ENCODE measurements around the gene FILIP1L. TPM values are rescaled to one million over a fixed set of nuclear protein-coding genes. Genes with fewer than 3 reads are reported as not detected.

FILIP1L gene
- total RNA-seq, 2 donors from 2014 or later, result 0.35 to 0.50 TPM

DNA sequence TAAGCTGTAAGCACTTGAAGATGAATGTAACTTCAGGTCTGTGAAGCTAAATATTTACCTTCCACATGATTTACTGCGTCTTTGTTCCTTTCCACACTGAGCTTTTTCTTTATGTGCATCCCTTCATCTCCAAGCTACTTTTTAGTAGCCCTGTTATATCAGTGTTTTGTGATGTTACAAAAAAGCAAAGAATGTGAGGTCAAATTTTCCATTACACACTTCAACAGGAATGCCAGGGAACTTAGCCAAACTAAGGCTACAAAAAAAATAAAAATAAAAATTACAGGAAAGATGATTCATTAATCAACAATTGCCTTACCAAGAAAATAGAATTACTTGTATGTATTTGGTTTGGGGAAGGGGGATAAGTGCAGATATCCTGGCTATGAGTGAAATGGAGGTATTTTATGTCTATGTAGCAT is 73.0 kb downstream of the FILIP1L start:
- ATAC-seq (replicated peaks), result no peak
- Mint-ChIP-seq H3K27me3 (no peaks in the 10 kb centered on the region), H3K36me3 (ENCODE audit: low read depth) (no peaks in the 10 kb centered on the region), H3K4me1 (no peaks in the 10 kb centered on the region), H3K4me3 (no peak overlapping the region), H3K9me3 (no peaks in the 10 kb centered on the region), H3K27ac (no peak overlapping the region)

DNA sequence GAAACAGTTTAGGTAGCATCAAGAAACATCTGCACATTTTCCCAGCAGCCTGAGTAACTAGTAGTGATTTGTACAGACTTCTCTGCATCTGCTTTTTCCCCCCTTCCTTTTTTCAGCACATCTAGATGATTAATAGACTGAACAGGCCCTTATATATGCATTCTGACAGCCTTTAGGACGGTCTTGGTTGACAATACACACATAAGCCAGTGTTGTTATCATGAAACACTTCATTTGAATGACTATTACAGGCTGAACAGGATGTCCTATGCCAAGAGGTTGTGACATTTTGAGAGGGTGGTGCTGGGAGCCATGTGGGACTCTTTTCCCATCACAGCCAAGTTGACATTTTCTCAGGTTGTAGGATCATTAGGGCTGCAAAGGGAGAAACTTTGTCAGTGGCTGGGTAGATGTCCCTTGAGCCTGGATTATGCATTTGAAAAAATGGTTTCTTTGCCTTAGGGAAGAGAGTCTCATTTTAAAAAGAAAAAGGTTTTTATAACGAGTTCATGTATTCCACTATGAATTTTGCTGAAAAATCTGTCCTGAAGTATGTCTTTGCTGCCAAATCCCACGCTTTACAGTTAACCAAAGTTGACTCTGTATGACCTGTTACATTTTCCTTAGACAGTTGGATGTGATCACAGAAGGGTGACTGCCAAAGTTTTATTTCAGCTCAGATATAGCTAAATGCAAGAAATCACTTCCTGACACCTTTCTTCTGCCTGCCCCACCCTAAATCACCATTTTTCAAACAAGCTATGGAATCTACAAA is 73.7 kb downstream of the FILIP1L start:
- H3K27me3 Mint-ChIP-seq, result no peaks in the 10 kb centered on the region
- H3K27ac Mint-ChIP-seq, result no peak overlapping the region
- no peaks in the 10 kb centered on the region for H3K4me1 Mint-ChIP-seq
- H3K4me3 Mint-ChIP-seq, result no peak overlapping the region
- H3K9me3 Mint-ChIP-seq, result no peaks in the 10 kb centered on the region
- ATAC-seq (replicated peaks), result no peak
- no peaks in the 10 kb centered on the region for H3K36me3 Mint-ChIP-seq (ENCODE audit: low read depth)

DNA sequence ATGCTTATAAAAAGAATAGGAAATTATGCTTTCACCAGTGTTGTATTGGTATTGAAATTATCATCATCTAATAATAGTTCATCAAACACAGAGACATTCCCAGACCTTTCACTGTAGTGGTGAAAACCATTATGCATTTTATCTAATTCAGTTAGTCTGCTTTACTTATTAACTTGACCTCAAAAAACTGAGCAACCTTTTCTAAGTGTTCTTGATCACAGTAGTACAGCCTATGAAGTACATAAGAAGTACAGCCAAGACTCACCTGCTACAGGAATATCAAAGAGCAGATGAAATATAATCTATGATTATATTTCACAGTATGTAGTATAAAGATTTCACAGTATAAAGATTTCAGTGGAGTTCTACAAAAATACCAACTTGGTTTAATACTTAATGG is 75.2 kb downstream of the FILIP1L start:
- no peak overlapping the region for H3K4me3 Mint-ChIP-seq
- no peak overlapping the region for H3K27ac Mint-ChIP-seq
- H3K27me3 Mint-ChIP-seq, result no peaks in the 10 kb centered on the region
- no peak for ATAC-seq (replicated peaks)
- no peaks in the 10 kb centered on the region for H3K36me3 Mint-ChIP-seq (ENCODE audit: low read depth)
- H3K9me3 Mint-ChIP-seq, result no peaks in the 10 kb centered on the region
- H3K4me1 Mint-ChIP-seq, result no peaks in the 10 kb centered on the region

DNA sequence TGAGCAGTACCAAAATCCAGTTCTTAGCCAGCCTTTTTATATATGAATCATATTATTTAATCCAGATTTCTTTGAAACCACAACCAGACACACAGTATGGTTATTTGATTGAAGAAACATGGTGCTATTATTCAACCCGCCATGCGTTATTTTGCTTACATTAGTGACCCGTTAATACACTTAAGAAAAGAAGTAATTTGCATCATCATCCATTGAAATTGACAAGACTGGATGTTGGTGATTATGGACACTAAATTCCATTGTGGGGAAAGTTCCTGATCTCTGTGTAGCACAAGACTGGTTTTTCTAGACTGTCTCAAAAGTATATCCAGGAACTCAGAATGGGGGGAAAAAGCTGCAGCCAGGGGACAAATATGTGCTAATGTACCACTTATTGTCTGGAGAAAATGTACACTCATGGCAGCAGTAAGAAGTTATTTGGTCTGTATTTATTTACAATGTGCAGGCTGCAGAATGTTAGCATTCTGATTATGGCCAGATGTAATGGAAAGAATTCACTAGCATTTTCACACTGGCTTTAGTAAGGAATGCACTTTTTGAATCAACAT is 80.3 kb downstream of the FILIP1L start:
- Mint-ChIP-seq H3K27me3 (no peaks in the 10 kb centered on the region), H3K36me3 (ENCODE audit: low read depth) (peaks cover 5% of the 10 kb centered on the region), H3K4me1 (peaks cover 3% of the 10 kb centered on the region), H3K27ac (no peak overlapping the region), H3K9me3 (no peaks in the 10 kb centered on the region), H3K4me3 (no peak overlapping the region)
- ATAC-seq (replicated peaks), result no peak

DNA sequence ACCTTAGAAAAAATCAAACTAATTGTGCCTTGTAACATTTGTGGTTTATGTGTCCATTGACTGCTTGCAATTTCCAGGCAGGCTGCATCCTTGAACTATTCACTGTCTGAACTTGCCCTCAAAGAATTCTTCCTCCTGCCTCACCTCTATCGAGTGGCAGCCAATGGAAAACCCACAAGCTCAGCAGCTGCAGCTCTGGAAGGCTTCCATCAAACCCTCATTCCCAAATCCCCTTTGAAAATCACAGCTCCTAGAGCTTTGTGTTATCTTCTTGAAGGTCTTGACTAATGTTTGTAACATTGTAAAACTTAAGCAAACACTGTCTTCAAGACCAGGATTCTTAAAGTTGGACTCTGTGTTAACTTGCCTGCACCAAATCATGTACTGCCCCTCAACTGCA is 81.1 kb downstream of the FILIP1L start:
- ATAC-seq (replicated peaks), result no peak
- no peak overlapping the region for H3K4me3 Mint-ChIP-seq
- H3K27me3 Mint-ChIP-seq, result no peaks in the 10 kb centered on the region
- no peaks in the 10 kb centered on the region for H3K9me3 Mint-ChIP-seq
- H3K27ac Mint-ChIP-seq, result no peak overlapping the region
- H3K4me1 Mint-ChIP-seq, result peaks cover 3% of the 10 kb centered on the region
- peaks cover 5% of the 10 kb centered on the region for H3K36me3 Mint-ChIP-seq (ENCODE audit: low read depth)

DNA sequence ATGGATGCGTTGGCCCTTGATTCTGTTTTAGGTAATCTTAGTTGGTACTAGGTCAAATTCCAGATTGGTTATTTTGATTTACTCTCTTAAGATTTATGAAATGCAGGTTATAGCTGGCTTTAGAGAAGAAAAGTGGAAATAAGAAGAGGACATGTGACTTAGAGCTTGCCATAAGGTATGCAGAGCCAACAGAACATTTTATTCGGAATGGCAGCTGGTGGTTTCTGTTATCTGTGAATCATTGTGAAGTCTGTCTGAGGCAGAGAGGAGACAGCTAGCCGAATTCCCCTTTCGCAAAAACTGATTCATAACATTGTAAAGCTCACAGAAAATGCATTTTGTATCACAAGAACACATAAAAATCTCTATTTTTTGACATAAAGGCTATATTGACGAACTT is 82.1 kb downstream of the FILIP1L start:
- Mint-ChIP-seq H3K27me3 (no peaks in the 10 kb centered on the region), H3K4me3 (no peak overlapping the region), H3K27ac (no peak overlapping the region), H3K4me1 (peaks cover 3% of the 10 kb centered on the region), H3K9me3 (no peaks in the 10 kb centered on the region), H3K36me3 (ENCODE audit: low read depth) (peaks cover 5% of the 10 kb centered on the region)
- no peak for ATAC-seq (replicated peaks)

DNA sequence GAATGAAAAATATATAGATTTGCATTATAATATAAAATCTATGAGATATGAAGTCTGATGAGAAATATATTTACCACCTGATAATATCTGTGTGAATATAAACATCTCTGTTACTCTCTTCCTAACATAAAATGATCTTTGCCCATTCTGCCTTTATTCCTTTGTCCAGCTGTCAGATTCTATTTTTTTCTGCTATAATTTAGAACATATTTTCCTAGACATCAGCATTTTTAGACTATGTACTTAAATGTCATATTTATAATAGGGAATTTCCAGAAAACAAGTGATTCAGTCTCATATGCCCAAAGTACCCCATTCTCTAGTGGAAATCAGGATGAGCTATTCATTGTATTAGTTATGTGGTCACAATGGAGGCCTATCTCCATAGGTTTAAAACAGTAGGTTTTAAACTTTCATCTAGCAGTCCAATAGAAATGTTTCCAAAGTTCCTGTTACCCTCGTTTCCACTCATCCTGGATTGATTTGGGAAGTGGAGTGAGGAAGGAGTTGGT is 83.3 kb downstream of the FILIP1L start:
- Mint-ChIP-seq H3K4me1 (peaks cover 3% of the 10 kb centered on the region), H3K4me3 (no peak overlapping the region), H3K36me3 (ENCODE audit: low read depth) (peaks cover 5% of the 10 kb centered on the region)

DNA sequence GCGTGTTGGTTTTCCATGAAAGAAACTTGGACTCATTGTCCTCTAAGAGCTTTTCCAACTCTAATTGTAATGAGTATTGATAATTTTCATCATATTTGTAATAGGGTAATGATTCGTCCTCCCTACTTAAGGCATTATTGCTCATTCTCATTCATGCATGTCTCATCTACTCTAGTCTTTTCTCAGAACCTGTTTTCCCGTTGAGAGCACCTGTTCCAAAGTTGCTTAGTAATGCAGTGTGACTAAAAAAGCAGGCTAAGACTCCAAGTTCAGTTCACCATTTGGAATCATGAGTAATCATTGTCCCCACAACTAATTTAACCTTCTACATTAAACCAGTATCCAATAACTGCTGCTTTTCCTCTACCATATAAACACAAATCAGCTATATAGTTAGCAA is 84.0 kb downstream of the FILIP1L start:
- ATAC-seq (replicated peaks), result peak; percentile 54
- Mint-ChIP-seq H3K9me3 (no peaks in the 10 kb centered on the region), H3K27me3 (no peaks in the 10 kb centered on the region), H3K4me3 (no peak overlapping the region), H3K4me1 (peaks cover 3% of the 10 kb centered on the region), H3K27ac (no peak overlapping the region), H3K36me3 (ENCODE audit: low read depth) (peaks cover 5% of the 10 kb centered on the region)

More for the DNA sequence above, 83.3 kb downstream of the FILIP1L start:
- no peak for ATAC-seq (replicated peaks)
- no peaks in the 10 kb centered on the region for H3K27me3 Mint-ChIP-seq
- H3K27ac Mint-ChIP-seq, result no peak overlapping the region
- no peaks in the 10 kb centered on the region for H3K9me3 Mint-ChIP-seq

DNA sequence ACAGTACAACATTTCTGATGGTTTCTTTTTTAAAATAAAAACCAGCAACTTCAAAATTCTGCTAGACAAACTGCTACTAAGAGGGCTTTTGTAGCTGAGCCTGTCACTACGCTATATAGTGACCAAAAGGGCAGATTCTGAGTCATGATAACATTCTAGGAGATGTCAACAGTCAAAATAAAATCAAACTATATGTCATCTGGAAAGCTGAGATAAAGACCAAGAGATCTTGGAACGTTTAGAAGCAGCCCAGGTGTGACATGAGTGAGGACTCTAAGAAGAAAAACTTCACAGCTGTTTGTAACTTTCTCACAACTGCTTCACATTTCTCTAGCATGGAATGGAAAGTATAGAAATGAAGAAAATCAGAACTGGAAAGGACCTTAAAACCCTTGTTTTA is 84.6 kb downstream of the FILIP1L start:
- H3K27ac Mint-ChIP-seq, result no peak overlapping the region
- H3K36me3 Mint-ChIP-seq (ENCODE audit: low read depth), result peaks cover 5% of the 10 kb centered on the region
- no peak overlapping the region for H3K4me3 Mint-ChIP-seq

DNA sequence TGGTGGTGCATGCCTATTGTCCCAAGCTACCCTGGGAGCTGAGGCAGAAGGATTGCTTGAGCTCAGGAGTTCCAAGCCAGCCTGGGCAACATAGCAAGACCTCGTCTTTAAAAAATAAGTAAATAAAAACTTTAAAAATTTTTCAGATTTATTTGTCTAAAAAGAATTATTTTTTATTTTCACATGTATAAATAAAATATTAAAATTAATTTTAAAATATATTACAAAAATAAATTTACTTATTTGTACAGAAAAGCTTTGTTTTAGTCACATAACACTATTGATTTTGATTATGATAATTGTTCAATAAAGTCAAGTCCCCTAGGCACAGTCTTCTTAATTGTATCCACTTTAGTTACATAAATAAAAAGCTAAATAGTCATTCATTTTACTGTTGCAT is 85.2 kb downstream of the FILIP1L start:
- Mint-ChIP-seq H3K27me3 (no peaks in the 10 kb centered on the region), H3K27ac (no peak overlapping the region), H3K4me3 (no peak overlapping the region), H3K9me3 (no peaks in the 10 kb centered on the region), H3K36me3 (ENCODE audit: low read depth) (peaks cover 5% of the 10 kb centered on the region), H3K4me1 (peaks cover 3% of the 10 kb centered on the region)
- no peak for ATAC-seq (replicated peaks)

More for the DNA sequence above, 84.6 kb downstream of the FILIP1L start:
- Mint-ChIP-seq H3K9me3 (no peaks in the 10 kb centered on the region), H3K4me1 (peaks cover 3% of the 10 kb centered on the region), H3K27me3 (no peaks in the 10 kb centered on the region)
- peak; percentile 52 for ATAC-seq (replicated peaks)

DNA sequence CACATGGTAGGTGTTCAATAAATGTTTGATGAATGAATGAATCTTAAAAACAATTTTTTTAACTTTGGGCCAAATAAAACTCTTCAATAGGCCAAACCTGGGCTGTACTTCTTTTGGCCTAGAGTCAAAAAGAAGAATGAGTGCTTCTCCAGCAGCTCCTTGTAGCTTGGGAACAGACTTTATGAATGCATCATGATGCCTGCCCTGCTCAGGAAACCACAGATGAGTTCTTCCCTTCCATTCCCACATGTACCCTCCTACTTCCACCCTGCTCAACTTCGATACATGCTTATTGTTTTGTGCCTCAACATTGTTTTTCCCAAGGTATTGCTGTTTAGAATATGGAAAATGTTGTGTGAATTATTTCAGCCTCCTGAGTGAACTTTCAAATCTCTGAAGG is 87.0 kb downstream of the FILIP1L start:
- Mint-ChIP-seq H3K36me3 (ENCODE audit: low read depth) (peaks cover 5% of the 10 kb centered on the region), H3K27me3 (no peaks in the 10 kb centered on the region)

DNA sequence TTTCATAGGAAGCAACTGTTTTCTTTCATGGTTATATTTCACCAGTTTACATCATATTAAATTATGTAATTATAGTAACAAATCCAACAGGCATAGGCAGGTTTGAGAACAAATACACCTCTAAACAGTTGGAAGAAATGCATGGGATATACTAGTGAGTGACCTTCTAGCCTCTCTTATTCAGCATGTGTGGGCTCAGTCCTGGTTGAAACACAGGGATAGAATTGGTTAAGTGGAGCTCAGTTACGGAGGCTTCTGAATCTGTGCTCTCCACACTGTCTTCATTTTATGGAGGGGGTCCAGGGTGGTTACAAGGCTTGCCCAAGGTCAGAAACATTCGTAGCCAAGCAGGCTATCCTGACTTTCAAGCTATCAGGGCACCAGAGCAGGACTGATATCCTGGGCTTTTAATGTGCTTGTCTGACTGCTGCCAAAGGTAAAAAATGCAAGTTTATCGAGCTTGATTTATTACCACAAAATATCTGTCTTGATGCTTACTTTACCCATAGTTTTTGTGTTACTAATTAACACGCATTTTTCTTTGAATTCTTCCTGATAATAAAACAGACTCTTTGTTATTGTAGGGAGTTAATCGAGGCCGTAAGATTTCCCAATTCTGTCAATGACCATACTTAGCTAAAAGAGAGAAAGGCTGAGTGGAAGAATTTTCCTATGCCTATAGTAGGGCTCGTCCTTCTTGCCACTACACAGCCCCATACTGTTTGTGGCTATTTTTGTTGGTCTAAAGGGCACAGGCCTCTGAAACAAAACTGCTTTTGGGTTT is 89.6 kb downstream of the FILIP1L start:
- no peaks in the 10 kb centered on the region for H3K36me3 Mint-ChIP-seq (ENCODE audit: low read depth)
- no peaks in the 10 kb centered on the region for H3K27me3 Mint-ChIP-seq
- H3K27ac Mint-ChIP-seq, result no peak overlapping the region
- no peak for ATAC-seq (replicated peaks)
- H3K4me3 Mint-ChIP-seq, result no peak overlapping the region
- H3K4me1 Mint-ChIP-seq, result no peaks in the 10 kb centered on the region
- no peaks in the 10 kb centered on the region for H3K9me3 Mint-ChIP-seq

More for the DNA sequence above, 87.0 kb downstream of the FILIP1L start:
- no peak for ATAC-seq (replicated peaks)
- Mint-ChIP-seq H3K4me3 (no peak overlapping the region), H3K27ac (no peak overlapping the region), H3K4me1 (peaks cover 3% of the 10 kb centered on the region), H3K9me3 (no peaks in the 10 kb centered on the region)

DNA sequence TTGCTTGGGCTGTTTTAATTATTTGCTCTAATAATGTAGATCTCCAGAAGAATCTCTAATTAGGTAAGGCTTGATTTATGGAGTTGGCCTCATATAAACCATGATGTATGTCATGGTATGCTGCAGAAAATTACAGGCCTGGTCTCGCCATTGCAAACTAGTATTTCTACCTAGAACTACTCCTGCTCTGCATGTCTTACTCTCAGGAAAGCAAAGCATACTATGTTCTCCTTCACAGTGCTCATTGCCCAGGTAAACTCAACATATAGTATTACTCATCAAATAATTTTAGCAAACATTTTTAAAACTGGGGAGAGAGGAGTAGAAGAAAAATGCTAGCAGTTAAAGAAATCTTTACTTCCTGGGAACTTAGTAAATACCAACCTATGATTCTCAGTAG is 90.7 kb downstream of the FILIP1L start:
- Mint-ChIP-seq H3K27ac (no peak overlapping the region), H3K4me3 (no peak overlapping the region), H3K27me3 (no peaks in the 10 kb centered on the region), H3K9me3 (no peaks in the 10 kb centered on the region), H3K36me3 (ENCODE audit: low read depth) (no peaks in the 10 kb centered on the region), H3K4me1 (no peaks in the 10 kb centered on the region)
- no peak for ATAC-seq (replicated peaks)

DNA sequence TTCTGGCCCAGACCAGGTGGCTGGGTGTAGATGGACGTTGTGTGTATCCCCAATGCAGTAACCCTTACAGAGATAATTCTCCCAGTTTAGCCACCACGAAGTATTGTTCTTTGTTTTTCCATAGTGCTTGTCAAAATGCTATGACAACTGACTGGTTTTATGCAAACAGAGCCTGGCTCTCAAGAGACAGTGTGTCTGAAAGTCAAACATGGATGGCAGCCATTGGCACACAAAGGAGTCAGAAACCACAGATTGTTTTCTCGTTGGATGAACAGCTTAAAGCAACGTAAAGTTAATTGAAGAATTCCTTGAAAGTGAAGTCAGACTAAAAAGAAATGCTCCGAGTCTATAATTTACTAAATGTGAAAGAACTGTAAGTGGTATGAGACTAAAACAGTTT is 91.2 kb downstream of the FILIP1L start:
- Mint-ChIP-seq H3K36me3 (ENCODE audit: low read depth) (no peaks in the 10 kb centered on the region), H3K9me3 (no peaks in the 10 kb centered on the region), H3K27ac (no peak overlapping the region), H3K4me3 (no peak overlapping the region), H3K27me3 (no peaks in the 10 kb centered on the region), H3K4me1 (no peaks in the 10 kb centered on the region)
- no peak for ATAC-seq (replicated peaks)

DNA sequence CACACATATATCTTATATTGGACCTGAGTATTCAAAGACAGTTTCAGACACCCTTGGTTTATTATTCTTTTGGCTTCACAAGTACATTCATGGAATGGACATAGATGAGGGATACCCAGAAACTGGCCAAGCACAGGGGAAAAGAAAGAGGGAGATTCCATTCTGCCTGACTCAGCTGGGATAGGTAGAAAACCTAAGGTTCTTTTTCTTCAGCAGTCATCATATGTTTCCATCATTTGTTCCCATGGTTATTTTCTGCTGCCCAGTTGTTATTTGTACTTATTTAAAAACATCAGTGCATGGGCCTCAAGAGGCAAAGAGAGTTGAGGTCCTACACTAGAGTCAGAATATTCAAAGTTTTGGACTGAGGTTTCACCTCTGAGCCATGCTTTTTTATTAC is 91.8 kb downstream of the FILIP1L start:
- H3K9me3 Mint-ChIP-seq, result no peaks in the 10 kb centered on the region
- H3K36me3 Mint-ChIP-seq (ENCODE audit: low read depth), result no peaks in the 10 kb centered on the region
- H3K27ac Mint-ChIP-seq, result no peak overlapping the region
- no peaks in the 10 kb centered on the region for H3K27me3 Mint-ChIP-seq
- no peaks in the 10 kb centered on the region for H3K4me1 Mint-ChIP-seq
- no peak for ATAC-seq (replicated peaks)
- H3K4me3 Mint-ChIP-seq, result no peak overlapping the region

Measured in activated T-helper 17 cell treated with anti-CD3 and anti-CD28 coated beads, Interleukin-2, amount 50 U/mL, for 72 hours (primary cell).